ENCODE data around the gene DMRT2.

- no peak for TF ChIP-seq MAX (IDR thresholded peaks at IDR 0.05; ENCODE audit: low read depth, low read length)
- TF ChIP-seq CTCF (IDR thresholded peaks at IDR 0.05; ENCODE audit: low read depth, low read length) = no peak
- no peak for TF ChIP-seq POLR2A (IDR thresholded peaks at IDR 0.05; ENCODE audit: extremely low read depth, insufficient read length)
Observed at GRCh38 chr9:1073497-1073896, 23.3 kb downstream of the DMRT2 start.

All from NB4 (cell line).